ENCODE measurements around the gene UBE2QL1.

The UBE2QL1 gene

DNA sequence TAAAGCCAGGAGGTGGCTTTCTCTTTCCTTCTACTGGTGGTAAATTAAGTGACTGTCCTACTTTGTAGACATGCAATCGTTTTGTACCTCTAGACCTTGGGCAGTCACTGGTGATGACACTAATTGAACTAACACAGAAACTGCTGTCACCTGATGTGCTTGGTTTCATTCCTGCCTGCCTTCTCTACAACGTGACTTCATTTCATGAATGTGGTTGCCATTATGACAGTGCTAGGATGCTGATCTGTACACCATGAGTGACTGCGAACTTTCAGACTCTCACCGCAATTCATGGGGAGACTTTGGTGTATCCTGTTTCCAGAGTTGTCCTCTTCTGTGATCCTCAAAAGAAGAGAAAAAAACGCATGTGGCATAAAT lies 47.5 kb downstream of the UBE2QL1 start:
- H4K20me1 ChIP-seq (ENCODE audit: low read depth, low read length) = no peaks in the 10 kb centered on the region
- TF ChIP-seq, protein P1, sequence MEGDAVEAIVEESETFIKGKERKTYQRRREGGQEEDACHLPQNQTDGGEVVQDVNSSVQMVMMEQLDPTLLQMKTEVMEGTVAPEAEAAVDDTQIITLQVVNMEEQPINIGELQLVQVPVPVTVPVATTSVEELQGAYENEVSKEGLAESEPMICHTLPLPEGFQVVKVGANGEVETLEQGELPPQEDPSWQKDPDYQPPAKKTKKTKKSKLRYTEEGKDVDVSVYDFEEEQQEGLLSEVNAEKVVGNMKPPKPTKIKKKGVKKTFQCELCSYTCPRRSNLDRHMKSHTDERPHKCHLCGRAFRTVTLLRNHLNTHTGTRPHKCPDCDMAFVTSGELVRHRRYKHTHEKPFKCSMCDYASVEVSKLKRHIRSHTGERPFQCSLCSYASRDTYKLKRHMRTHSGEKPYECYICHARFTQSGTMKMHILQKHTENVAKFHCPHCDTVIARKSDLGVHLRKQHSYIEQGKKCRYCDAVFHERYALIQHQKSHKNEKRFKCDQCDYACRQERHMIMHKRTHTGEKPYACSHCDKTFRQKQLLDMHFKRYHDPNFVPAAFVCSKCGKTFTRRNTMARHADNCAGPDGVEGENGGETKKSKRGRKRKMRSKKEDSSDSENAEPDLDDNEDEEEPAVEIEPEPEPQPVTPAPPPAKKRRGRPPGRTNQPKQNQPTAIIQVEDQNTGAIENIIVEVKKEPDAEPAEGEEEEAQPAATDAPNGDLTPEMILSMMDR (IDR thresholded peaks at IDR 0.05; ENCODE audit: insufficient read depth, low read length, poor library complexity, severe bottlenecking) = no peak
- TF ChIP-seq EZH2phosphoT487 (conservative IDR thresholded peaks at IDR 0.05; ENCODE audit: low read length) = no peak

DNA sequence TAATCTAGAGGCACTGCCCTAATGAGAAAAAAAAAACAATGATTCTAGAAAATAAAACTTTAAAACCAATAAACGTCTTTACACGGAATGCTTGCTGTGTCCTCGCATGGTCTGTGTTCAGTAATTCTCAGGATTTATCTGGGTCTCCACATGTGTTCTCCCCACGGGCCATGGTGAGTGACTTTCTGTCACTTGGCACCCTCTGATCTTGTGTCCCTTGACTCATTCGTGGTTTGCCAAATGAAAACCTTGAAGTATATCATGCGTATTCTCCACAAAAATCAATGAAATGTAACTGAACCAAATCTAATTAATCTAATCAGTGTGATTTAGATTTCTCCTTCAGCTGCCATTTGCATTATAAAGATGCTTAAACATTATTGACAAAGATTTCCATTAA lies 48.0 kb downstream of the UBE2QL1 start:
- Histone ChIP-seq H2AFZ (ENCODE audit: low read depth, low read length, severe bottlenecking) (no peak overlapping the region), H3K79me2 (ENCODE audit: insufficient read depth, low read length) (no peaks in the 10 kb centered on the region), H3K9me3 (ENCODE audit: insufficient read depth, low read length) (no peaks in the 10 kb centered on the region), H4K20me1 (ENCODE audit: low read depth, low read length) (no peaks in the 10 kb centered on the region), H3K4me2 (ENCODE audit: low read depth, low read length, poor library complexity, severe bottlenecking) (no peak overlapping the region), H3K4me3 (ENCODE audit: insufficient read depth, low read length, poor library complexity, severe bottlenecking) (no peak overlapping the region), H3F3A (ENCODE audit: insufficient read depth) (no peaks in the 10 kb centered on the region), H3K27ac (ENCODE audit: low read depth, low read length) (no peak overlapping the region), H3K27me3 (ENCODE audit: low read length) (no peaks in the 10 kb centered on the region), H3K9ac (ENCODE audit: low read length) (no peak overlapping the region), H3K36me3 (ENCODE audit: low read length) (no peaks in the 10 kb centered on the region), H3K9me2 (replicated peaks; ENCODE audit: insufficient read depth, low read length) (no peaks in the 10 kb centered on the region)
- TF ChIP-seq, protein P1 (IDR thresholded peaks at IDR 0.05; ENCODE audit: insufficient read depth, low read length, poor library complexity, severe bottlenecking) = no peak
- TF ChIP-seq EZH2phosphoT487 (conservative IDR thresholded peaks at IDR 0.05; ENCODE audit: low read length) = no peak

More for the DNA sequence above, 47.5 kb downstream of the UBE2QL1 start:
- H3K9me3 ChIP-seq (ENCODE audit: insufficient read depth, low read length) = no peaks in the 10 kb centered on the region
- no peaks in the 10 kb centered on the region for H3K36me3 ChIP-seq (ENCODE audit: low read length)
- H3K27ac ChIP-seq (ENCODE audit: low read depth, low read length) = no peak overlapping the region
- no peaks in the 10 kb centered on the region for H3K9me2 ChIP-seq (replicated peaks; ENCODE audit: insufficient read depth, low read length)
- H3K9ac ChIP-seq (ENCODE audit: low read length) = no peak overlapping the region
- no peak overlapping the region for H3K4me3 ChIP-seq (ENCODE audit: insufficient read depth, low read length, poor library complexity, severe bottlenecking)
- H3K79me2 ChIP-seq (ENCODE audit: insufficient read depth, low read length) = no peaks in the 10 kb centered on the region
- H2AFZ ChIP-seq (ENCODE audit: low read depth, low read length, severe bottlenecking) = no peak overlapping the region
- H3K4me2 ChIP-seq (ENCODE audit: low read depth, low read length, poor library complexity, severe bottlenecking) = no peak overlapping the region
- H3K27me3 ChIP-seq (ENCODE audit: low read length) = no peaks in the 10 kb centered on the region
- H3F3A ChIP-seq (ENCODE audit: insufficient read depth) = no peaks in the 10 kb centered on the region

GRCh38 chr5:6497262-6497661 lies 48.6 kb downstream of the UBE2QL1 start:
- Histone ChIP-seq H3K4me3 (ENCODE audit: insufficient read depth, low read length, poor library complexity, severe bottlenecking) (no peak overlapping the region), H3K27ac (ENCODE audit: low read depth, low read length) (no peak overlapping the region), H2AFZ (ENCODE audit: low read depth, low read length, severe bottlenecking) (no peak overlapping the region), H3K9me2 (replicated peaks; ENCODE audit: insufficient read depth, low read length) (no peaks in the 10 kb centered on the region), H3K9ac (ENCODE audit: low read length) (no peak overlapping the region), H3F3A (ENCODE audit: insufficient read depth) (no peaks in the 10 kb centered on the region), H3K79me2 (ENCODE audit: insufficient read depth, low read length) (no peaks in the 10 kb centered on the region), H3K9me3 (ENCODE audit: insufficient read depth, low read length) (no peaks in the 10 kb centered on the region), H3K27me3 (ENCODE audit: low read length) (no peaks in the 10 kb centered on the region), H4K20me1 (ENCODE audit: low read depth, low read length) (no peaks in the 10 kb centered on the region), H3K4me2 (ENCODE audit: low read depth, low read length, poor library complexity, severe bottlenecking) (no peak overlapping the region), H3K36me3 (ENCODE audit: low read length) (no peaks in the 10 kb centered on the region)
- no peak for TF ChIP-seq EZH2phosphoT487 (conservative IDR thresholded peaks at IDR 0.05; ENCODE audit: low read length)
- TF ChIP-seq, protein P1 (IDR thresholded peaks at IDR 0.05; ENCODE audit: insufficient read depth, low read length, poor library complexity, severe bottlenecking) = no peak

Data from SU-DHL-6 (cell line).